GM10266 (cell line): ENCODE measurements around the gene COMMD4.
A peak's percentile ranks its signal among the peaks of the same experiment; 100 is the strongest.
"Not testable (repeated sequence)": the region's sequence is repeated elsewhere in the genome, so short reads cannot be mapped to it uniquely, and the experiment has no call there.

Experiments
- DNase-seq: peaks from one replicate; pipeline ENCODE4 v3.0.0; 2012; ENCODE audit errors: extremely low spot score
- CTCF ChIP-seq: IDR thresholded peaks from 2 replicates; pipeline ENCODE4 v1.5.1; 2012; ENCODE audit warnings: mild to moderate bottlenecking, low read depth; ENCODE audit not compliant: control insufficient read depth, insufficient read depth; ENCODE audit errors: missing control alignments

Gene COMMD4

GRCh38 chr15:75335705-75336355 is at the start of gene COMMD4:
Gene COMMD4, plus strand, starts transcription at chr15:75336063. Its CDS starts 27 bp downstream, at chr15:75336090.
- DNase-seq = peak; percentile 64
- TF ChIP-seq CTCF = no peak

GRCh38 chr15:75293660-75294059 is 42.2 kb upstream of the COMMD4 start:
- DNase-seq = not testable (repeated sequence)

- not testable (repeated sequence) for DNase-seq
These were observed 37.1 kb upstream of the COMMD4 start for GRCh38 chr15:75298541-75299310.

GRCh38 chr15:75299311-75299688 is 36.6 kb upstream of the COMMD4 start:
- DNase-seq = not testable (repeated sequence)

GRCh38 chr15:75300026-75300425 is 35.8 kb upstream of the COMMD4 start:
- DNase-seq = not testable (repeated sequence)

More at GRCh38 chr15:75299311-75299688, 36.6 kb upstream of the COMMD4 start:
- peak; percentile 51 for TF ChIP-seq CTCF

- no peak for TF ChIP-seq CTCF
- DNase-seq = no peak
These were observed 33.5 kb upstream of the COMMD4 start for GRCh38 chr15:75302318-75302717.

- not testable (repeated sequence) for DNase-seq
These were observed 33.1 kb upstream of the COMMD4 start for GRCh38 chr15:75302753-75303152.

GRCh38 chr15:75306188-75306587 is 29.7 kb upstream of the COMMD4 start:
- no peak for DNase-seq
- TF ChIP-seq CTCF = no peak

- DNase-seq = peak; percentile 31
- peak; percentile 40 for TF ChIP-seq CTCF
These were observed 28.0 kb upstream of the COMMD4 start for GRCh38 chr15:75307778-75308390.
